Measurements from ENCODE around the gene CDC42EP1.

Gene CDC42EP1

GRCh38 chr22:37553725-37554124 is 6.6 kb upstream of the CDC42EP1 start:
- Histone ChIP-seq H3K9me3 (ENCODE audit: control insufficient read depth, low read depth, low read length) (no peaks in the 10 kb centered on the region), H3K27ac (ENCODE audit: low read length) (no peak overlapping the region), H3K4me3 (ENCODE audit: low read length) (no peak overlapping the region), H3K4me1 (ENCODE audit: control insufficient read depth, low read depth, low read length) (peaks cover 28% of the 10 kb centered on the region), H3K36me3 (ENCODE audit: control insufficient read depth, low read depth, low read length) (no peaks in the 10 kb centered on the region), H3K27me3 (ENCODE audit: control insufficient read depth, insufficient read depth, low read length) (peaks cover 16% of the 10 kb centered on the region), H3K9ac (ENCODE audit: low read length) (no peak overlapping the region)

GRCh38 chr22:37555029-37555428 is 5.3 kb upstream of the CDC42EP1 start:
- Histone ChIP-seq H3K9ac (ENCODE audit: low read length) (no peak overlapping the region), H3K27me3 (ENCODE audit: control insufficient read depth, insufficient read depth, low read length) (peaks cover 27% of the 10 kb centered on the region), H3K9me3 (ENCODE audit: control insufficient read depth, low read depth, low read length) (no peaks in the 10 kb centered on the region), H3K36me3 (ENCODE audit: control insufficient read depth, low read depth, low read length) (no peaks in the 10 kb centered on the region), H3K27ac (ENCODE audit: low read length) (no peak overlapping the region), H3K4me1 (ENCODE audit: control insufficient read depth, low read depth, low read length) (peaks cover 29% of the 10 kb centered on the region), H3K4me3 (ENCODE audit: low read length) (no peak overlapping the region)

- Histone ChIP-seq H3K9me3 (ENCODE audit: control insufficient read depth, low read depth, low read length) (no peaks in the 10 kb centered on the region), H3K27me3 (ENCODE audit: control insufficient read depth, insufficient read depth, low read length) (peaks cover 39% of the 10 kb centered on the region), H3K36me3 (ENCODE audit: control insufficient read depth, low read depth, low read length) (no peaks in the 10 kb centered on the region), H3K4me3 (ENCODE audit: low read length) (no peak overlapping the region), H3K27ac (ENCODE audit: low read length) (no peak overlapping the region), H3K9ac (ENCODE audit: low read length) (no peak overlapping the region), H3K4me1 (ENCODE audit: control insufficient read depth, low read depth, low read length) (peaks cover 31% of the 10 kb centered on the region)
Observed at GRCh38 chr22:37556710-37557109, 3.6 kb upstream of the CDC42EP1 start.

GRCh38 chr22:37557321-37558001 is 2.8 kb upstream of the CDC42EP1 start:
- Histone ChIP-seq H3K27ac (ENCODE audit: low read length) (no peak overlapping the region), H3K27me3 (ENCODE audit: control insufficient read depth, insufficient read depth, low read length) (peaks cover 47% of the 10 kb centered on the region), H3K9ac (ENCODE audit: low read length) (no peak overlapping the region), H3K36me3 (ENCODE audit: control insufficient read depth, low read depth, low read length) (no peaks in the 10 kb centered on the region), H3K4me1 (ENCODE audit: control insufficient read depth, low read depth, low read length) (peaks cover 28% of the 10 kb centered on the region), H3K9me3 (ENCODE audit: control insufficient read depth, low read depth, low read length) (no peaks in the 10 kb centered on the region), H3K4me3 (ENCODE audit: low read length) (no peak overlapping the region)

GRCh38 chr22:37558815-37559214 is 1.5 kb upstream of the CDC42EP1 start:
- peaks cover 50% of the 10 kb centered on the region for H3K27me3 ChIP-seq (ENCODE audit: control insufficient read depth, insufficient read depth, low read length)
- no peaks in the 10 kb centered on the region for H3K36me3 ChIP-seq (ENCODE audit: control insufficient read depth, low read depth, low read length)
- no peaks in the 10 kb centered on the region for H3K9me3 ChIP-seq (ENCODE audit: control insufficient read depth, low read depth, low read length)
- H3K27ac ChIP-seq (ENCODE audit: low read length) = no peak overlapping the region
- H3K4me3 ChIP-seq (ENCODE audit: low read length) = no peak overlapping the region
- H3K4me1 ChIP-seq (ENCODE audit: control insufficient read depth, low read depth, low read length) = peaks cover 32% of the 10 kb centered on the region
- H3K9ac ChIP-seq (ENCODE audit: low read length) = no peak overlapping the region

- no peaks in the 10 kb centered on the region for H3K36me3 ChIP-seq (ENCODE audit: control insufficient read depth, low read depth, low read length)
- peaks cover 32% of the 10 kb centered on the region for H3K4me1 ChIP-seq (ENCODE audit: control insufficient read depth, low read depth, low read length)
- H3K4me3 ChIP-seq (ENCODE audit: low read length) = peak overlapping the region; percentile 23
- H3K27ac ChIP-seq (ENCODE audit: low read length) = no peak overlapping the region
- peaks cover 50% of the 10 kb centered on the region for H3K27me3 ChIP-seq (ENCODE audit: control insufficient read depth, insufficient read depth, low read length)
- H3K9ac ChIP-seq (ENCODE audit: low read length) = no peak overlapping the region
- no peaks in the 10 kb centered on the region for H3K9me3 ChIP-seq (ENCODE audit: control insufficient read depth, low read depth, low read length)
Observed at GRCh38 chr22:37559521-37559900, 769 bp upstream of the CDC42EP1 start.

- Histone ChIP-seq H3K4me3 (ENCODE audit: low read length) (peak overlapping the region; percentile 57), H3K27me3 (ENCODE audit: control insufficient read depth, insufficient read depth, low read length) (peaks cover 50% of the 10 kb centered on the region), H3K27ac (ENCODE audit: low read length) (no peak overlapping the region), H3K36me3 (ENCODE audit: control insufficient read depth, low read depth, low read length) (no peaks in the 10 kb centered on the region), H3K4me1 (ENCODE audit: control insufficient read depth, low read depth, low read length) (peaks cover 32% of the 10 kb centered on the region), H3K9ac (ENCODE audit: low read length) (peak overlapping the region; percentile 34), H3K9me3 (ENCODE audit: control insufficient read depth, low read depth, low read length) (no peaks in the 10 kb centered on the region)
Observed at GRCh38 chr22:37560608-37561211, 430 bp downstream of the CDC42EP1 start.

GRCh38 chr22:37561212-37562048 is 1.1 kb downstream of the CDC42EP1 start:
- H3K9ac ChIP-seq (ENCODE audit: low read length) = peak overlapping the region; percentile 34
- peaks cover 50% of the 10 kb centered on the region for H3K27me3 ChIP-seq (ENCODE audit: control insufficient read depth, insufficient read depth, low read length)
- H3K4me1 ChIP-seq (ENCODE audit: control insufficient read depth, low read depth, low read length) = peaks cover 28% of the 10 kb centered on the region
- no peak overlapping the region for H3K27ac ChIP-seq (ENCODE audit: low read length)
- H3K4me3 ChIP-seq (ENCODE audit: low read length) = peak overlapping the region; percentile 57
- no peaks in the 10 kb centered on the region for H3K36me3 ChIP-seq (ENCODE audit: control insufficient read depth, low read depth, low read length)
- H3K9me3 ChIP-seq (ENCODE audit: control insufficient read depth, low read depth, low read length) = no peaks in the 10 kb centered on the region

GRCh38 chr22:37562049-37562875 is 2.0 kb downstream of the CDC42EP1 start:
- Histone ChIP-seq H3K27me3 (ENCODE audit: control insufficient read depth, insufficient read depth, low read length) (peaks cover 43% of the 10 kb centered on the region), H3K27ac (ENCODE audit: low read length) (no peak overlapping the region), H3K4me1 (ENCODE audit: control insufficient read depth, low read depth, low read length) (peaks cover 20% of the 10 kb centered on the region), H3K4me3 (ENCODE audit: low read length) (no peak overlapping the region), H3K9ac (ENCODE audit: low read length) (peak overlapping the region; percentile 10), H3K9me3 (ENCODE audit: control insufficient read depth, low read depth, low read length) (no peaks in the 10 kb centered on the region), H3K36me3 (ENCODE audit: control insufficient read depth, low read depth, low read length) (no peaks in the 10 kb centered on the region)

- Histone ChIP-seq H3K36me3 (ENCODE audit: control insufficient read depth, low read depth, low read length) (no peaks in the 10 kb centered on the region), H3K27ac (ENCODE audit: low read length) (no peak overlapping the region), H3K4me1 (ENCODE audit: control insufficient read depth, low read depth, low read length) (peaks cover 20% of the 10 kb centered on the region), H3K9me3 (ENCODE audit: control insufficient read depth, low read depth, low read length) (no peaks in the 10 kb centered on the region), H3K9ac (ENCODE audit: low read length) (no peak overlapping the region), H3K4me3 (ENCODE audit: low read length) (no peak overlapping the region), H3K27me3 (ENCODE audit: control insufficient read depth, insufficient read depth, low read length) (peaks cover 36% of the 10 kb centered on the region)
Observed at GRCh38 chr22:37563153-37564081, 3.1 kb downstream of the CDC42EP1 start.
